Upper lobe of left lung (tissue), 4 donors: Measurements from ENCODE around the gene IL5RA.

Source experiments
- CTCF ChIP-seq, 6 experiments: fragments of 450-650 bp in 4 of 6; fragments of 200-600 bp in 2 of 6; sonication (generic) in 2 of 6; IDR thresholded peaks; one replicate each; pipeline ENCODE4 v1.5.1; 2016 to 2019; ENCODE audit warnings: antibody characterized with exemption in 6 of 6
- EP300 ChIP-seq, 4 donors: sonication (generic); formaldehyde crosslinking; IDR thresholded peaks; one replicate each; pipeline ENCODE4 v1.5.1; 2017; ENCODE audit warnings: antibody characterized with exemption in 4 of 4, control low read depth in 2 of 4
- POLR2A ChIP-seq, 4 donors: fragments of 450-650 bp; IDR thresholded peaks; one replicate each; pipeline ENCODE4 v1.5.1; 2016 to 2017; ENCODE audit warnings: antibody characterized with exemption in 4 of 4, mild to moderate bottlenecking in 2 of 4
- POLR2AphosphoS5 ChIP-seq, 2 donors: sonication (generic); formaldehyde crosslinking; IDR thresholded peaks; one replicate each; pipeline ENCODE4 v1.5.1; 2017; ENCODE audit warnings: antibody characterized with exemption in 2 of 2

- TF ChIP-seq CTCF (IDR thresholded peaks at IDR 0.05) (no peak), POLR2A (IDR thresholded peaks at IDR 0.05) (no peak), POLR2AphosphoS5 (IDR thresholded peaks at IDR 0.05) (no peak), EP300 (IDR thresholded peaks at IDR 0.05) (no peak)
Observed at GRCh38 chr3:3157484-3157883, 47.3 kb upstream of the IL5RA start.
